Hepatocyte (in vitro differentiated cells): Measurements from ENCODE around the gene FN3K. TPM values are rescaled to one million over a fixed set of nuclear protein-coding genes. Genes with fewer than 3 reads are reported as not detected.

Source experiments
- DNase-seq: peaks from one replicate; pipeline ENCODE4 v3.0.0-alpha.2; 2016; ENCODE audit warnings: low spot score
- H2AFZ ChIP-seq: fragments of 200-600 bp; sonication (generic); 2 replicates; pipeline ENCODE4 v1.6.0; 2016; ENCODE audit warnings: antibody characterized with exemption, mild to moderate bottlenecking
- H3K27ac ChIP-seq: fragments of 200-600 bp; sonication (generic); 2 replicates; pipeline ENCODE4 v1.5.1; 2016; ENCODE audit warnings: mild to moderate bottlenecking
- H3K27me3 ChIP-seq: fragments of 200-600 bp; sonication (generic); 2 replicates; pipeline ENCODE4 v1.6.1; 2016
- H3K36me3 ChIP-seq: fragments of 200-600 bp; sonication (generic); replicated peaks from 2 replicates; pipeline ENCODE4 v1.5.1; 2016; ENCODE audit warnings: low read depth; ENCODE audit not compliant: insufficient read depth
- H3K4me1 ChIP-seq: fragments of 200-600 bp; sonication (generic); 2 replicates; pipeline ENCODE4 v1.5.1; 2016; ENCODE audit warnings: mild to moderate bottlenecking, moderate library complexity; ENCODE audit not compliant: insufficient read depth
- H3K4me2 ChIP-seq: fragments of 200-600 bp; sonication (generic); 2 replicates; pipeline ENCODE4 v1.6.0; 2016
- H3K4me3 ChIP-seq: fragments of 200-600 bp; sonication (generic); 2 replicates; pipeline ENCODE4 v1.5.1; 2016; ENCODE audit warnings: mild to moderate bottlenecking
- H3K79me2 ChIP-seq: fragments of 200-600 bp; sonication (generic); 2 replicates; pipeline ENCODE4 v1.6.0; 2017; ENCODE audit warnings: mild to moderate bottlenecking
- H3K9me2 ChIP-seq: fragments of 200-600 bp; sonication (generic); replicated peaks from 2 replicates; pipeline ENCODE4 v1.6.0; 2017; ENCODE audit warnings: mild to moderate bottlenecking; ENCODE audit not compliant: insufficient read depth
- H3K9me3 ChIP-seq: fragments of 200-600 bp; sonication (generic); 2 replicates; pipeline ENCODE4 v1.5.1; 2016; ENCODE audit warnings: low read depth, mild to moderate bottlenecking
- H4K20me1 ChIP-seq: fragments of 200-600 bp; sonication (generic); 2 replicates; pipeline ENCODE4 v1.6.0; 2016; ENCODE audit warnings: mild to moderate bottlenecking; ENCODE audit not compliant: insufficient read depth, poor library complexity, severe bottlenecking
- EZH2 ChIP-seq: fragments of 200-600 bp; sonication (generic); IDR thresholded peaks from 2 replicates; pipeline ENCODE4 v1.6.1; 2016; ENCODE audit warnings: antibody characterized with exemption, mild to moderate bottlenecking, borderline replicate concordance
- EZH2phosphoT487 ChIP-seq: fragments of 200-600 bp; sonication (generic); IDR thresholded peaks from one replicate; pipeline ENCODE4 v1.6.1; 2018; ENCODE audit warnings: antibody characterized with exemption, mild to moderate bottlenecking, low read depth, moderate library complexity; ENCODE audit not compliant: unreplicated experiment, severe bottlenecking
- WGBS: methylation state at CpG from one replicate; pipeline ENCODE4 v1.1.6; 2016; ENCODE audit warnings: low lambda C conversion rate; ENCODE audit errors: missing lambda C conversion rate; 5-methylcytosine and 5-hydroxymethylcytosine counted together
- polyA plus RNA-seq: library from polyadenylated mRNA; unstranded; fragments of >200 nt; fragmentation: Nextera tagmentation; extraction: Ambion mirVana; gene quantifications from 2 replicates; pipeline ENCODE4 v1.2.1, GENCODE V29; 2016
- total RNA-seq: library from RNA; depleted of rRNA; stranded (reverse); fragments of >200 nt; gene quantifications from 2 replicates; pipeline ENCODE4 v1.2.3, GENCODE V29; 2014
- TF ChIP-seq, protein P1 (sequence below): fragments of 200-600 bp; sonication (generic); IDR thresholded peaks from 2 replicates; pipeline ENCODE4 v1.5.1; 2016; ENCODE audit warnings: antibody characterized with exemption, mild to moderate bottlenecking; ENCODE audit not compliant: poor library complexity

FN3K gene
- total and polyA plus RNA-seq, 2 experiments from 2014 or later, result 13.7 to 17.3 TPM

DNA sequence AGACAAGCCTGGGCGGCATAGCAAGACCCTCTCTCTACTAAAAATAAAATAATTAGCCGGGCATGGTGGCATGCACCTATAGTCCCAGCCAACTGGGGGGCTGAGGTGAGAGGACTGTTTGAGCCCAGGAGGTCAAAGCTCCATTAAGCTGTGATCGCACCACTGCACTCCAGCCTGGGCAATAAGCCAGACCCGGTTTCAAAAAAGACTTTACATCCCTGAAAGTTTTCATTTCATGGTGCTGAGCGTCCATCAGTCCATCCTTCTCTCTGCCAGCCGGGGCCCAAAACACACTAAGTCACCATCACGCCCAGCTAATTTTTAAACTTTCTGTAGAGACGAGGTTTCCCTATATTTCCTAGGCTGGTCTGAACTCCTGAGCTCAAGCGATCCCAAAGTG lies 47.5 kb upstream of the FN3K start:
- Histone ChIP-seq H3K4me2 (no peak overlapping the region), H3K9me3 (no peaks in the 10 kb centered on the region), H2AFZ (no peak overlapping the region), H3K4me1 (peaks cover 6% of the 10 kb centered on the region), H3K4me3 (no peak overlapping the region), H3K27me3 (no peaks in the 10 kb centered on the region), H3K27ac (no peak overlapping the region), H3K36me3 (no peaks in the 10 kb centered on the region), H3K79me2 (peaks cover 4% of the 10 kb centered on the region), H3K9me2 (no peaks in the 10 kb centered on the region), H4K20me1 (no peaks in the 10 kb centered on the region)
- DNase-seq, result no peak
- TF ChIP-seq EZH2phosphoT487 (no peak), EZH2 (no peak)
- TF ChIP-seq, protein P1, sequence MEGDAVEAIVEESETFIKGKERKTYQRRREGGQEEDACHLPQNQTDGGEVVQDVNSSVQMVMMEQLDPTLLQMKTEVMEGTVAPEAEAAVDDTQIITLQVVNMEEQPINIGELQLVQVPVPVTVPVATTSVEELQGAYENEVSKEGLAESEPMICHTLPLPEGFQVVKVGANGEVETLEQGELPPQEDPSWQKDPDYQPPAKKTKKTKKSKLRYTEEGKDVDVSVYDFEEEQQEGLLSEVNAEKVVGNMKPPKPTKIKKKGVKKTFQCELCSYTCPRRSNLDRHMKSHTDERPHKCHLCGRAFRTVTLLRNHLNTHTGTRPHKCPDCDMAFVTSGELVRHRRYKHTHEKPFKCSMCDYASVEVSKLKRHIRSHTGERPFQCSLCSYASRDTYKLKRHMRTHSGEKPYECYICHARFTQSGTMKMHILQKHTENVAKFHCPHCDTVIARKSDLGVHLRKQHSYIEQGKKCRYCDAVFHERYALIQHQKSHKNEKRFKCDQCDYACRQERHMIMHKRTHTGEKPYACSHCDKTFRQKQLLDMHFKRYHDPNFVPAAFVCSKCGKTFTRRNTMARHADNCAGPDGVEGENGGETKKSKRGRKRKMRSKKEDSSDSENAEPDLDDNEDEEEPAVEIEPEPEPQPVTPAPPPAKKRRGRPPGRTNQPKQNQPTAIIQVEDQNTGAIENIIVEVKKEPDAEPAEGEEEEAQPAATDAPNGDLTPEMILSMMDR, result no peak
- WGBS, result 96% methylated on average over 9 of the region's 9 CpGs

DNA sequence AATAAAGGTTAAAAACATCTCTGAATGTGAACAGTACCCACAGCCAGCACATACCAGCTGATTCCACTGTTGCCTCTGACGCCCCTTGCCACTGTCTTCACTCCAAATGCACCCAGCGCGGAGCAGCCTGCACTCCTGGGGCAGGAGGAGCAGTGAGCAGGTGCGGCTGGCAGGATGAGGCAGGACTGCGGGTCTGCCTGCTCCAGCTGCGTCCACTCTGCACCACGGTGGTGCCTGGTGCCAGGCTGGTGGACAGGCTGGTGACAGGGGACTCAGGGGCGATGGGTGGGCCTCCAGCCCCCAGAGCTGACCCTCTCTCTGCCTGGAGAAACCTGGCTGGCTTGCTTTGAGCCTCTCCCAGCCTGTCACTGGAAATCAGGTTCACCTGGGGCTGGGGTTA lies 46.3 kb upstream of the FN3K start:
- Histone ChIP-seq H3K79me2 (peaks cover 15% of the 10 kb centered on the region), H3K9me3 (peaks cover 1% of the 10 kb centered on the region), H3K4me2 (no peak overlapping the region), H4K20me1 (no peaks in the 10 kb centered on the region), H3K36me3 (no peaks in the 10 kb centered on the region), H3K4me3 (no peak overlapping the region), H2AFZ (no peak overlapping the region), H3K27ac (no peak overlapping the region), H3K27me3 (no peaks in the 10 kb centered on the region), H3K4me1 (peaks cover 6% of the 10 kb centered on the region), H3K9me2 (no peaks in the 10 kb centered on the region)
- TF ChIP-seq EZH2 (no peak), EZH2phosphoT487 (no peak)
- TF ChIP-seq, protein P1, result no peak
- no peak for DNase-seq
- WGBS, result 92% methylated on average over 8 of the region's 8 CpGs

DNA sequence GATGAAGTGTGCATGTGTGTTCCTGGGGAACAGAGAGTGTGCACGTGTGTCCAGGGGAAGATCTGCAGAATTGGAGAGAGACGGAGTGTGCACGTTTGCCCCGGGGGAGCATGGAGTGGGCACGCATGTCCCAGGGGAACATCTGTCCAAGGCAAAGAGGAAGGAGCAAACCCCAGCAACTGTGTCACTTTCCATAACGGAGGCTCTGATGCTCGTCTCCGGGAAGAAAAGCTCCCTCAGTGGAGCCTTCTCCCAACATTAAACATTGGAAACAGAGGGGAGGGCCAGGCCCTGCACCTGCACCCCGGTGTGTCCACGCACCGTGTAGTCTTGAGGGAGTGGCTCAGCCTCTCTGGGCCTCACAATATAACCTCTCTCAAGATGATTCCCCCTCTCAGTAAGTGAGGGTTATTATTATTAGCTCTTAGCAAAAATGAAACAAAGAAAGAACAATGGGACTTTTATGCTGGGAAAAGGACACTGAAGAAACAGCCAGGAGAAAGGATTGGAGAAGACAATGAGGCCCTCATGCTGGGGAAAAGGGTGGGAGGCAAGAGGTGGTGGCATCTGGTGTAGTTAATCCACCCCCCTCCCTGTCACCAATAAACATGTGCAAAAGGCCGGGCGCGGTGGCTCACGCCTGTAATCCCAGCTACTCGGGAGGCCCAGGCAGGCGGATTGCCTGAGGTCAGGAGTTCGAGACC lies 44.5 kb upstream of the FN3K start:
- H2AFZ ChIP-seq, result no peak overlapping the region
- no peak for TF ChIP-seq EZH2phosphoT487
- no peak for TF ChIP-seq EZH2
- TF ChIP-seq, protein P1, result no peak
- no peak overlapping the region for H3K4me3 ChIP-seq
- no peaks in the 10 kb centered on the region for H3K9me2 ChIP-seq
- 83% methylated on average over 18 of the region's 18 CpGs for WGBS
- H3K4me2 ChIP-seq, result no peak overlapping the region
- H3K27me3 ChIP-seq, result no peaks in the 10 kb centered on the region
- no peaks in the 10 kb centered on the region for H3K36me3 ChIP-seq
- no peaks in the 10 kb centered on the region for H4K20me1 ChIP-seq
- H3K27ac ChIP-seq, result no peak overlapping the region
- H3K4me1 ChIP-seq, result no peaks in the 10 kb centered on the region
- no peak for DNase-seq
- H3K79me2 ChIP-seq, result peaks cover 32% of the 10 kb centered on the region
- H3K9me3 ChIP-seq, result peaks cover 4% of the 10 kb centered on the region
